ENCODE measurements around the gene PSAPL1. TPM values are rescaled to one million over a fixed set of nuclear protein-coding genes. Genes with fewer than 3 reads are reported as not detected.

The PSAPL1 gene
- total and polyA plus RNA-seq, 4 donors: 0.06 TPM; not detected in 3

- no peak for DNase-seq (ENCODE audit: low read depth in 4 of 6, low spot score in 6 of 6)
- peaks cover 37% of the 10 kb centered on the region for H3K4me1 ChIP-seq (ENCODE audit: control insufficient read depth, insufficient read depth, low read length)
- no peak overlapping the region for H3K27ac ChIP-seq (ENCODE audit: low read depth, low read length)
- peaks cover 5% of the 10 kb centered on the region for H3K36me3 ChIP-seq (ENCODE audit: control insufficient read depth, insufficient read depth, low read length)
- H3K4me3 ChIP-seq (ENCODE audit: low read depth, low read length): no peak overlapping the region
- H3K27me3 ChIP-seq (ENCODE audit: control insufficient read depth, insufficient read depth, low read length): no peaks in the 10 kb centered on the region
- no peaks in the 10 kb centered on the region for H3K9me3 ChIP-seq (ENCODE audit: control insufficient read depth, insufficient read depth, low read length)
- 73% methylated on average over 16 of the region's 16 CpGs for WGBS (ENCODE audit: insufficient coverage)
Measured at GRCh38 chr4:7428261-7429068, 6.3 kb downstream of the PSAPL1 start.

DNA sequence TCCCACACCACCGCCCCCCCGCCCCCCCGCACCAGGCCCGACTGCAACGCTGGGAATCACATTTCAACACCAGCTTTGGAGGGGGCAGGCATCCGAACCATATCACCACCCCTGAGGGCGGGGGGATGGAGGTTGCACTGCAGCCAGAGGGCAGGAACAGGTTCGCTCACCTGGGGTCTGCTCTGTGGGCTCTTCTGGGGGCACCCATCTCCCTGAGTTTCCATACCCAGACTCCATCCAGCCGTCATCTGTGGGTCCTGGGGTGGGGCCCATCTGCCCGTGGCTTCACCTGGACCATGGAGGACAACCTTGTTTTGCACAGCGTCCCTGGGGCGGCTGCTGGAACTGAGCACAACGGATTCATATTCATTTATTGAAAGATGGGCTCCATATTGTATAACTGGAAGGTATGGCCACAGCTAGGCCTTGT lies 6.9 kb downstream of the PSAPL1 start:
- Histone ChIP-seq H3K36me3 (ENCODE audit: control insufficient read depth, insufficient read depth, low read length) (peaks cover 5% of the 10 kb centered on the region), H3K4me1 (ENCODE audit: control insufficient read depth, insufficient read depth, low read length) (peaks cover 43% of the 10 kb centered on the region), H3K9me3 (ENCODE audit: control insufficient read depth, insufficient read depth, low read length) (no peaks in the 10 kb centered on the region), H3K4me3 (ENCODE audit: low read depth, low read length) (no peak overlapping the region), H3K27me3 (ENCODE audit: control insufficient read depth, insufficient read depth, low read length) (no peaks in the 10 kb centered on the region), H3K27ac (ENCODE audit: low read depth, low read length) (no peak overlapping the region)
- no peak for DNase-seq (ENCODE audit: low read depth in 4 of 6, low spot score in 6 of 6)
- WGBS (ENCODE audit: insufficient coverage): 75% methylated on average over 10 of the region's 13 CpGs

- H3K27ac ChIP-seq (ENCODE audit: low read depth, low read length): no peak overlapping the region
- DNase-seq (ENCODE audit: low read depth in 4 of 6, low spot score in 6 of 6): no peak
- H3K9me3 ChIP-seq (ENCODE audit: control insufficient read depth, insufficient read depth, low read length): no peaks in the 10 kb centered on the region
- H3K27me3 ChIP-seq (ENCODE audit: control insufficient read depth, insufficient read depth, low read length): no peaks in the 10 kb centered on the region
- no peak overlapping the region for H3K4me3 ChIP-seq (ENCODE audit: low read depth, low read length)
- WGBS (ENCODE audit: insufficient coverage): 51% methylated on average over 9 of the region's 10 CpGs
- H3K36me3 ChIP-seq (ENCODE audit: control insufficient read depth, insufficient read depth, low read length): peaks cover 5% of the 10 kb centered on the region
- H3K4me1 ChIP-seq (ENCODE audit: control insufficient read depth, insufficient read depth, low read length): peaks cover 44% of the 10 kb centered on the region
Measured at GRCh38 chr4:7427361-7427760, 7.4 kb downstream of the PSAPL1 start.

GRCh38 chr4:7426525-7427171 lies 8.1 kb downstream of the PSAPL1 start:
- no peak for DNase-seq (ENCODE audit: low read depth in 4 of 6, low spot score in 6 of 6)
- Histone ChIP-seq H3K4me3 (ENCODE audit: low read depth, low read length) (no peak overlapping the region), H3K27ac (ENCODE audit: low read depth, low read length) (no peak overlapping the region), H3K36me3 (ENCODE audit: control insufficient read depth, insufficient read depth, low read length) (peaks cover 5% of the 10 kb centered on the region), H3K9me3 (ENCODE audit: control insufficient read depth, insufficient read depth, low read length) (no peaks in the 10 kb centered on the region), H3K4me1 (ENCODE audit: control insufficient read depth, insufficient read depth, low read length) (peaks cover 46% of the 10 kb centered on the region), H3K27me3 (ENCODE audit: control insufficient read depth, insufficient read depth, low read length) (no peaks in the 10 kb centered on the region)
- 91% methylated on average over 16 of the region's 20 CpGs for WGBS (ENCODE audit: insufficient coverage)

DNA sequence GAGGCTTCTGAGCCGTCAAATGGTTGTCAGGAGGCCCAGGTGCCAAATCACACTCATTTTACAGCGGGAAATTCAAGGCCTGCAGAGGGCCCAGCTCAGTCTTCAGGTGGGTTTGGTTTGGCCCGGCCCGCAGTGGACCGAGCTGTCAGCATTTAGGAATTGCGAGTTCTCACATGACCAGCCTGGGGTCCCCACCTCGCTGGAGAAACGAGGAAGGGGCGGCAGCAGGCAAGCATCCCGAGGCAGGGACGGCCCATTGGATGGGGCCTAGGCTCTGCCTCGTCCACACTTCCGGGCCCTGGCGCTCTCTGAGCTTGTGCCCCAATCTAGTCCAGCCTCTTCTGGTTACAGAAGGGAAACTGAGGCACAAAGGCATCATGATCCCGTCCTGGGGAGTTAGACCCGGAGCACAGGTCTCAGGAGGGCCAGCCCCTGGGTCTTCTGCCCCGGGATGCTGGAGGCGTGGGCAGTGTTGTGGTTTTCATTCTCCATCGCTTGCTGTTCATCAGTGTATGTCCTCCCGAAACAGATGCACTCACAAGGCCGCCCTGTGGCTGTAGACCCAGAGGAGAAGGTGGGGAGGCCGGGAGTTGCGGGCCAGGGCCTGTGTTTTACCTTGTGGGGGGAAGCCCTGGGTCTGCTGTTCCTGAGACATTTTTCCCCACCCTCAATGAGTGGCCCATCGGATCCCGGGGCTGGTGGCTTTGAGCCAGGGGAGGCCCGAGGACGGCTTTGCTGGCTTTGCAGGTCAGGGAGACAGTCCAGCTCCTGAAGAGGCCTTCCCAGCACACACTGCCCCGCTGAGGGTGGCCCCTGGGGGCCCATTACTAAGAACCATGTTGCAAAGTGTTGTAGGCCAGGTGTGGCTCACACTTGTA lies 8.9 kb downstream of the PSAPL1 start:
- no peak for DNase-seq (ENCODE audit: low read depth in 4 of 6, low spot score in 6 of 6)
- Histone ChIP-seq H3K4me3 (ENCODE audit: low read depth, low read length) (no peak overlapping the region), H3K9me3 (ENCODE audit: control insufficient read depth, insufficient read depth, low read length) (no peaks in the 10 kb centered on the region), H3K36me3 (ENCODE audit: control insufficient read depth, insufficient read depth, low read length) (peaks cover under 1% of the 10 kb centered on the region), H3K27ac (ENCODE audit: low read depth, low read length) (no peak overlapping the region), H3K27me3 (ENCODE audit: control insufficient read depth, insufficient read depth, low read length) (no peaks in the 10 kb centered on the region), H3K4me1 (ENCODE audit: control insufficient read depth, insufficient read depth, low read length) (peaks cover 46% of the 10 kb centered on the region)
- WGBS (ENCODE audit: insufficient coverage): 88% methylated on average over 25 of the region's 28 CpGs

- DNase-seq (ENCODE audit: low read depth in 4 of 6, low spot score in 6 of 6): no peak
- Histone ChIP-seq H3K36me3 (ENCODE audit: control insufficient read depth, insufficient read depth, low read length) (no peaks in the 10 kb centered on the region), H3K27ac (ENCODE audit: low read depth, low read length) (no peak overlapping the region), H3K27me3 (ENCODE audit: control insufficient read depth, insufficient read depth, low read length) (no peaks in the 10 kb centered on the region), H3K9me3 (ENCODE audit: control insufficient read depth, insufficient read depth, low read length) (no peaks in the 10 kb centered on the region), H3K4me1 (ENCODE audit: control insufficient read depth, insufficient read depth, low read length) (peaks cover 50% of the 10 kb centered on the region), H3K4me3 (ENCODE audit: low read depth, low read length) (no peak overlapping the region)
- 93% methylated on average over 12 of the region's 13 CpGs for WGBS (ENCODE audit: insufficient coverage)
Measured at GRCh38 chr4:7425124-7425523, 9.6 kb downstream of the PSAPL1 start.

GRCh38 chr4:7424553-7425111 lies 10.1 kb downstream of the PSAPL1 start:
- H3K27ac ChIP-seq (ENCODE audit: low read depth, low read length): no peak overlapping the region
- H3K27me3 ChIP-seq (ENCODE audit: control insufficient read depth, insufficient read depth, low read length): no peaks in the 10 kb centered on the region
- DNase-seq (ENCODE audit: low read depth in 4 of 6, low spot score in 6 of 6): no peak
- H3K36me3 ChIP-seq (ENCODE audit: control insufficient read depth, insufficient read depth, low read length): no peaks in the 10 kb centered on the region
- no peak overlapping the region for H3K4me3 ChIP-seq (ENCODE audit: low read depth, low read length)
- peaks cover 46% of the 10 kb centered on the region for H3K4me1 ChIP-seq (ENCODE audit: control insufficient read depth, insufficient read depth, low read length)
- WGBS (ENCODE audit: insufficient coverage): 86% methylated on average over 13 of the region's 18 CpGs
- no peaks in the 10 kb centered on the region for H3K9me3 ChIP-seq (ENCODE audit: control insufficient read depth, insufficient read depth, low read length)

- Histone ChIP-seq H3K4me1 (ENCODE audit: control insufficient read depth, insufficient read depth, low read length) (peaks cover 41% of the 10 kb centered on the region), H3K27ac (ENCODE audit: low read depth, low read length) (no peak overlapping the region), H3K9me3 (ENCODE audit: control insufficient read depth, insufficient read depth, low read length) (no peaks in the 10 kb centered on the region), H3K27me3 (ENCODE audit: control insufficient read depth, insufficient read depth, low read length) (no peaks in the 10 kb centered on the region), H3K4me3 (ENCODE audit: low read depth, low read length) (no peak overlapping the region), H3K36me3 (ENCODE audit: control insufficient read depth, insufficient read depth, low read length) (no peaks in the 10 kb centered on the region)
- WGBS (ENCODE audit: insufficient coverage): 51% methylated on average over 14 of the region's 17 CpGs
- DNase-seq (ENCODE audit: low read depth in 4 of 6, low spot score in 6 of 6): peak in 3 of 6 donors; percentile 42 to 66 (median 48)
Measured at GRCh38 chr4:7423801-7424552, 10.8 kb downstream of the PSAPL1 start.

- Histone ChIP-seq H3K36me3 (ENCODE audit: control insufficient read depth, insufficient read depth, low read length) (no peaks in the 10 kb centered on the region), H3K4me1 (ENCODE audit: control insufficient read depth, insufficient read depth, low read length) (peaks cover 41% of the 10 kb centered on the region), H3K27ac (ENCODE audit: low read depth, low read length) (no peak overlapping the region), H3K27me3 (ENCODE audit: control insufficient read depth, insufficient read depth, low read length) (no peaks in the 10 kb centered on the region), H3K9me3 (ENCODE audit: control insufficient read depth, insufficient read depth, low read length) (no peaks in the 10 kb centered on the region), H3K4me3 (ENCODE audit: low read depth, low read length) (no peak overlapping the region)
- 64% methylated on average over 5 of the region's 5 CpGs for WGBS (ENCODE audit: insufficient coverage)
- no peak for DNase-seq (ENCODE audit: low read depth in 4 of 6, low spot score in 6 of 6)
Measured at GRCh38 chr4:7423391-7423790, 11.3 kb downstream of the PSAPL1 start.

All from spinal cord (tissue), 10 donors.